ENCODE results near the gene RNF123. TPM values are rescaled to one million over a fixed set of nuclear protein-coding genes. Genes with fewer than 3 reads are reported as not detected.

Gene RNF123
- total RNA-seq, 3 donors from 2014 or later (not counting 1 experiment from before 2014, with no cell fraction given): 48.5 to 58.7 (median 55.6) TPM

GRCh38 chr3:49754536-49754935 is 65.2 kb downstream of the RNF123 start:
- intact Hi-C loops (cut with micrococcal nuclease): no loop called here
- peaks cover 36 to 43% of the 10 kb centered on the region in 2 donors for H3K4me1 Mint-ChIP-seq
- no peaks in the 10 kb centered on the region for H3K27me3 Mint-ChIP-seq (ENCODE audit: low read depth in 2 of 2)
- DNase-seq (no peak), ATAC-seq (no peak)
- Histone ChIP-seq H3K27ac (ENCODE audit: low read length) (no peak overlapping the region), H3K4me3 (ENCODE audit: low read length) (no peak overlapping the region), H3K4me1 (ENCODE audit: control insufficient read depth, insufficient read depth, low read length) (no peaks in the 10 kb centered on the region), H3K27me3 (ENCODE audit: control insufficient read depth, insufficient read depth, low read length) (no peaks in the 10 kb centered on the region), H3K9me3 (ENCODE audit: control insufficient read depth, insufficient read depth, low read length) (no peaks in the 10 kb centered on the region), H3K36me3 (ENCODE audit: control insufficient read depth, insufficient read depth, low read length) (peaks cover 2% of the 10 kb centered on the region)
- H3K9me3 Mint-ChIP-seq: no peaks in the 10 kb centered on the region
- H3K36me3 Mint-ChIP-seq: no peaks in the 10 kb centered on the region
- TF ChIP-seq, protein P1, sequence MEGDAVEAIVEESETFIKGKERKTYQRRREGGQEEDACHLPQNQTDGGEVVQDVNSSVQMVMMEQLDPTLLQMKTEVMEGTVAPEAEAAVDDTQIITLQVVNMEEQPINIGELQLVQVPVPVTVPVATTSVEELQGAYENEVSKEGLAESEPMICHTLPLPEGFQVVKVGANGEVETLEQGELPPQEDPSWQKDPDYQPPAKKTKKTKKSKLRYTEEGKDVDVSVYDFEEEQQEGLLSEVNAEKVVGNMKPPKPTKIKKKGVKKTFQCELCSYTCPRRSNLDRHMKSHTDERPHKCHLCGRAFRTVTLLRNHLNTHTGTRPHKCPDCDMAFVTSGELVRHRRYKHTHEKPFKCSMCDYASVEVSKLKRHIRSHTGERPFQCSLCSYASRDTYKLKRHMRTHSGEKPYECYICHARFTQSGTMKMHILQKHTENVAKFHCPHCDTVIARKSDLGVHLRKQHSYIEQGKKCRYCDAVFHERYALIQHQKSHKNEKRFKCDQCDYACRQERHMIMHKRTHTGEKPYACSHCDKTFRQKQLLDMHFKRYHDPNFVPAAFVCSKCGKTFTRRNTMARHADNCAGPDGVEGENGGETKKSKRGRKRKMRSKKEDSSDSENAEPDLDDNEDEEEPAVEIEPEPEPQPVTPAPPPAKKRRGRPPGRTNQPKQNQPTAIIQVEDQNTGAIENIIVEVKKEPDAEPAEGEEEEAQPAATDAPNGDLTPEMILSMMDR (IDR thresholded peaks at IDR 0.05): no peak
- 100% methylated on average over 1 of the region's 1 CpG for WGBS (ENCODE audit: insufficient coverage)
- H3K27ac Mint-ChIP-seq: peak overlapping the region in 1 of 2 donors; percentile 1
- H3K4me3 Mint-ChIP-seq: no peak overlapping the region

DNA sequence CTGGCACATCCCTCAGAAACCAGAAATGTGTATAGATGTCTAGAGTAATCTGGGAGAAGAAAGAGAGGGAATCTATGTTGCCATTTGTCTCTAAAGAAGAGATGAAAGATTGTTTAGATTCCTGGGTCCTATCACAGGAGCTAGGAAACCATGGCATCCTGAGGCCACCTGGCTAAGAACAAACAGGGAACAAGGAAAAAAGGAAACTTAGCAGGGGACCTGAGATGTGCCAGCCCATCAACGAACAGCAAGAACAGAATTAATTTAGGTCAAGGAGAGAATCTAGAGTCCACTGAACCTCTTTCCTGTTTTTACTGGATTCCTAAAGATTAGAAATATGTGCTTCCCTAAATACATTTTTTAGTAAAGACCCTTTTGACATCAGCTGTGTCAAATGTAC is 66.7 kb downstream of the RNF123 start:
- H3K27me3 Mint-ChIP-seq (ENCODE audit: low read depth in 2 of 2): no peaks in the 10 kb centered on the region
- no peak for DNase-seq
- H3K9me3 Mint-ChIP-seq: no peaks in the 10 kb centered on the region
- TF ChIP-seq, protein P1 (IDR thresholded peaks at IDR 0.05): no peak
- H3K4me3 Mint-ChIP-seq: no peak overlapping the region
- H3K4me3 ChIP-seq (ENCODE audit: low read length): no peak overlapping the region
- 100% methylated on average over 1 of the region's 1 CpG for WGBS (ENCODE audit: insufficient coverage)
- peaks cover 41 to 45% of the 10 kb centered on the region in 2 donors for H3K4me1 Mint-ChIP-seq
- no peaks in the 10 kb centered on the region for H3K27me3 ChIP-seq (ENCODE audit: control insufficient read depth, insufficient read depth, low read length)
- H3K9me3 ChIP-seq (ENCODE audit: control insufficient read depth, insufficient read depth, low read length): no peaks in the 10 kb centered on the region
- no peak for ATAC-seq
- peak overlapping the region; percentile 13 to 46 for H3K27ac Mint-ChIP-seq
- H3K4me1 ChIP-seq (ENCODE audit: control insufficient read depth, insufficient read depth, low read length): no peaks in the 10 kb centered on the region
- H3K36me3 ChIP-seq (ENCODE audit: control insufficient read depth, insufficient read depth, low read length): no peaks in the 10 kb centered on the region
- H3K27ac ChIP-seq (ENCODE audit: low read length): no peak overlapping the region
- intact Hi-C loops (cut with micrococcal nuclease): no loop called here
- no peaks in the 10 kb centered on the region for H3K36me3 Mint-ChIP-seq

DNA sequence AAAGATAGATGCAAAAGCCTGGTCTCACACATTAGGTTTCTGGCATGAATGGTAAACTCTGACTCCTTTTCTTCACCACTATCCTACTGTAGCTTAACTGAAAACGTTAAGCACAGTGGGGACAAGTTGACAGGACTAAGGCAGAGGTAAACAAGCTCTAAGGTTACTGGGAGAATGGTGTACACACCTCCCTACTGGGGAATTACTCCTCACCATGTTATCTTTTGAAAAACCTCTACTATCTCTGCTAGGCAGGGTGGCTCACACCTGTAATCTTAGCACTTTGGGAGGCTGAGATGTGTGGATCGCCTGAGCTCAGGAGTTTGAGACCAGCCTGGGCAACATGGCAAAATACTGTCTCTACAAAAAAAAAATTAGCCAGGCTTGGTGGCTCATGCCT is 67.8 kb downstream of the RNF123 start:
- whole genome bisulfite sequencing (ENCODE audit: insufficient coverage): 87% methylated on average over 2 of the region's 2 CpGs
- no peaks in the 10 kb centered on the region for H3K4me1 ChIP-seq (ENCODE audit: control insufficient read depth, insufficient read depth, low read length)
- no peaks in the 10 kb centered on the region for H3K27me3 ChIP-seq (ENCODE audit: control insufficient read depth, insufficient read depth, low read length)
- ATAC-seq (no peak), DNase-seq (no peak)
- H3K4me3 ChIP-seq (ENCODE audit: low read length): no peak overlapping the region
- H3K9me3 Mint-ChIP-seq: no peaks in the 10 kb centered on the region
- TF ChIP-seq, protein P1 (IDR thresholded peaks at IDR 0.05): no peak
- no peaks in the 10 kb centered on the region for H3K27me3 Mint-ChIP-seq (ENCODE audit: low read depth in 2 of 2)
- no peaks in the 10 kb centered on the region for H3K9me3 ChIP-seq (ENCODE audit: control insufficient read depth, insufficient read depth, low read length)
- H3K36me3 Mint-ChIP-seq: no peaks in the 10 kb centered on the region
- intact Hi-C loops (cut with micrococcal nuclease): no loop called here
- peaks cover 41 to 45% of the 10 kb centered on the region in 2 donors for H3K4me1 Mint-ChIP-seq
- no peak overlapping the region for H3K4me3 Mint-ChIP-seq
- H3K27ac ChIP-seq (ENCODE audit: low read length): no peak overlapping the region
- H3K27ac Mint-ChIP-seq: peak overlapping the region in 1 of 2 donors; percentile 40
- no peaks in the 10 kb centered on the region for H3K36me3 ChIP-seq (ENCODE audit: control insufficient read depth, insufficient read depth, low read length)

DNA sequence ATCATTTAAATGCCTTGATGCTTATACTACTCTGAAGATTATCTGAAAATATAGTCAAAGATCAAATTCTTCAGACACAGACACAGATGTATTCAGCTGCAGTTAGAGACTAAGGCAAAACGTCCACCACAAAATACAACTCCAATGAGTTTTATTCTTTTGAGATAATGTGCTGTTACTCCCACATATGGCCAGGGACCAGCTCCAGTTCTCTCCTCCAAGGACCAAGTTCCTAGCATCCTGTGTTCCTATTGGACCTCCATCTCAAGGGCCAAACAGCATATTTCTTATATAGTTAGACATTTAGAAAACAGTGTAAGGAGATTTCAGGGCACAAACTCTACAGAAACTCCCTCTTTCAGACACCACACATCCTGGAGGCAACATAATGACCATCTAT is 69.9 kb downstream of the RNF123 start:
- Mint-ChIP-seq H3K27me3 (ENCODE audit: low read depth in 2 of 2) (no peaks in the 10 kb centered on the region), H3K27ac (no peak overlapping the region), H3K4me1 (peaks cover 30 to 31% of the 10 kb centered on the region in 2 donors), H3K36me3 (no peaks in the 10 kb centered on the region), H3K9me3 (no peaks in the 10 kb centered on the region), H3K4me3 (no peak overlapping the region)
- ATAC-seq (no peak), DNase-seq (no peak)
- H3K9me3 ChIP-seq (ENCODE audit: control insufficient read depth, insufficient read depth, low read length): no peaks in the 10 kb centered on the region
- H3K4me1 ChIP-seq (ENCODE audit: control insufficient read depth, insufficient read depth, low read length): no peaks in the 10 kb centered on the region
- TF ChIP-seq, protein P1 (IDR thresholded peaks at IDR 0.05): no peak
- intact Hi-C loops (cut with micrococcal nuclease): no loop called here
- no peak overlapping the region for H3K4me3 ChIP-seq (ENCODE audit: low read length)
- H3K27ac ChIP-seq (ENCODE audit: low read length): no peak overlapping the region
- WGBS (ENCODE audit: insufficient coverage): no CpG with 5 or more reads among the region's 1 CpG
- H3K27me3 ChIP-seq (ENCODE audit: control insufficient read depth, insufficient read depth, low read length): no peaks in the 10 kb centered on the region
- peaks cover 2% of the 10 kb centered on the region for H3K36me3 ChIP-seq (ENCODE audit: control insufficient read depth, insufficient read depth, low read length)
